GM18520 (cell line): ENCODE measurements around the gene ABCA7.

Experiments
- ATAC-seq: cut with Tn5 transposase; IDR thresholded peaks from one replicate; pipeline ENCODE4 v1.9.1; 2021; ENCODE audit not compliant: unreplicated experiment

Gene ABCA7

DNA sequence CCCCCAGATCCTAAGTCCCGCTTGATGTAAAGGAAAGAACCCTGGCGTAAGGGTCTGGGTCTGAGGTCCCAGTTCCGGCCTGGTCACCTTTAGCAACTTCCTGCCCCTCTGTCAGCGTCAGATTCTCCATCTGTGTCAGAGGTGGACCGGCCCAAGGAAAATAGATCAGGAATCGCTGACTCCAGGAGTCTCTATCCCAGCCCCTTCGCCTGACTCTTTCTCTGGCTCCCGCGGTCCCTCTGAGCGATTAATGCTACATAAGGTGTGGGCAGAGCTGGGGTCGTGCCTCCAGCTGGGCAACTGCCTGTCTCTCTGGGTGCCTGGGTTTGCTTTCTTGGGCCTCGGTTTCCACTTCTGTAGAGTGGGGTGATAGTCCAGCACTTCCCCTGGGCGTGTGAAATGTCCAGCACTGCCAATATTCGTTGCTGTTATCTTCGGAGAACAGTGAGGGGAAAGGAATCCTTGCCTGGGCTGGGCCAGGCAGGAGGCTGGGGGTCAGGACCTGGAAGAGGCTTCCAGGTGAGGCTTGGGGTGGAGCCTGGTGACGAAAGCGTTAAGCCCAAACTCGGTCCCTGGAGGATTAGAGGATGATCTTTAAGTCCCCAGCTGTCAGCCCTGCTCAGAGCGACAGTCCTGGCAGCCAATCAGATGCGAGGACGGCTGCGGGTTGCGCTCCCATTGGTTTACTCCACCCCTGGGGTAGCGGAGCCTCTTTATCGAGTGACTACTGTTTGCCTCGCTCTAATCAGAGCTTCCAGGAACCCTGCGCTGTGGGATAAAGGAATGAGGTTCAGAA is 767 bp downstream of the ABCA7 start:
- peak; percentile 43 for ATAC-seq

DNA sequence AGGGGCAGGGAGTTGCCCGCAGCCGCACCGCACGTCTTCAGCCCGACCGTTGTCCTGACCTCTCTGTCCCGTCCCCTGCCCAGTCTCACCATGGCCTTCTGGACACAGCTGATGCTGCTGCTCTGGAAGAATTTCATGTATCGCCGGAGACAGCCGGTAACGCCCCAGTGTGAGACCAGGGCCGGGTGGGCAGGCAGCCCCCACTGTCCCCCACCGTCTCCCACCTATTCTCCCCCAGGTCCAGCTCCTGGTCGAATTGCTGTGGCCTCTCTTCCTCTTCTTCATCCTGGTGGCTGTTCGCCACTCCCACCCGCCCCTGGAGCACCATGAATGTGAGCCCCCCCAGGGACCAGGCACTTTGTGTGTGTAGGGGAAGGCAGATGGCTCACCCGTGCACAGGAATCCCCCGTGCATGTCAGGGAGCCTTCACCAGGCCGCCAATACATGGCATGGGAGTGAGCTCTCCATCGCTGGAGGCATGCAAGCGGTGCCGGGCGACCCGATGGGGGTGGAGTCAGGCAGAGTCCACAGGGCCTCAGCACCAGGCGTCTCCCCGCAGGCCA is 1.4 kb downstream of the ABCA7 start:
- no peak for ATAC-seq

DNA sequence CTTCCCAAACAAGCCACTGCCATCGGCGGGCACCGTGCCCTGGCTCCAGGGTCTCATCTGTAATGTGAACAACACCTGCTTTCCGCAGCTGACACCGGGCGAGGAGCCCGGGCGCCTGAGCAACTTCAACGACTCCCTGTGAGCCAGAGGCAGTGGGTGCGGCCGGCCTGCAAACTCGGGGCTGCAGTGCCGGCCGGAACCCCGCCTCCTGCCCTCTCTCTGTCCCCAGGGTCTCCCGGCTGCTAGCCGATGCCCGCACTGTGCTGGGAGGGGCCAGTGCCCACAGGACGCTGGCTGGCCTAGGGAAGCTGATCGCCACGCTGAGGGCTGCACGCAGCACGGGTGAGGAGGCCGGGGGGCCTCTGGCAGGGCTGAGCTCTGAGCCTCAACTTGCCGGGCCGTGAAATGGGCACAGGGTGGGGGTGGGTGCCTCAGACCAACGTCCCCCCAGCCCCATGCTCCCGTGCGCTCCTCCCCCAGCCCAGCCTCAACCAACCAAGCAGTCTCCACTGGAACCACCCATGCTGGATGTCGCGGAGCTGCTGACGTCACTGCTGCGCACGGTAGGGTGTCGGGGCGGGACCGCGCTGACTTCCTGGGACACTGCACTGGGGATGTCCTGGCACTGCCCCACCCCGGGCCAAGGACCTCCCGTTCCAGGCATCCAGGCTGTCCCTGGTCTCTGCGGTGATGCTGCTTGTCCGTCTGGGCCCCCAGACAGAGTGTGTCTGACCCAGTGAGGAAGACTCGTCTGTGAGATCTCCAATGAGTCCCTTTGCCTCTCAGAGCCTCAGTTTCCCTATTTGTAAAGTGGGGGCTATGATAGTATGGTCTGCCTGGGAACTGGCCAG is 2.2 kb downstream of the ABCA7 start:
- ATAC-seq: no peak

DNA sequence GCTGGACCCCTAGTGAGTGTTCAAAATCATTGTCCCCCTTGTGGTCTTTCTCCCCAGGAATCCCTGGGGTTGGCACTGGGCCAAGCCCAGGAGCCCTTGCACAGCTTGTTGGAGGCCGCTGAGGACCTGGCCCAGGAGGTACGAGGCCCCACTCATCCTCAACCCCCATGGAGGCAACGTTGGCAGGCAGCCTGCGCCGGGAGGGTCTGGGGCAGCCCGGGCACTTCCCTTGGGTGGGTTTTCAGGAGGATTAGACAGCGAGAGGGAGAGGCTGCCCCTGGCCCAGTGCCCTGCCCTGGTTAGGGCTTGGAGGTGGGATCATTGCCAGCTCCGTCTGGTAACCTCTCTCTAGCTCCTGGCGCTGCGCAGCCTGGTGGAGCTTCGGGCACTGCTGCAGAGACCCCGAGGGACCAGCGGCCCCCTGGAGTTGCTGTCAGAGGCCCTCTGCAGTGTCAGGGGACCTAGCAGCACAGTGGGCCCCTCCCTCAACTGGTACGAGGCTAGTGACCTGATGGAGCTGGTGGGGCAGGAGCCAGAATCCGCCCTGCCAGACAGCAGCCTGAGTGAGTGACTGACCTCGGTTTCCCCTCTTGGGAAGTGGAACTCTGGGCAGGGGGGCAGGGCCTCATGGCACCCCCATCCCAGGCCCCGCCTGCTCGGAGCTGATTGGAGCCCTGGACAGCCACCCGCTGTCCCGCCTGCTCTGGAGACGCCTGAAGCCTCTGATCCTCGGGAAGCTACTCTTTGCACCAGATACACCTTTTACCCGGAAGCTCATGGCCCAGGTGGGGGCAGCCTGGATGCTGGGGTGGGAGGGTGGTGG is 3.0 kb downstream of the ABCA7 start:
- ATAC-seq: no peak

DNA sequence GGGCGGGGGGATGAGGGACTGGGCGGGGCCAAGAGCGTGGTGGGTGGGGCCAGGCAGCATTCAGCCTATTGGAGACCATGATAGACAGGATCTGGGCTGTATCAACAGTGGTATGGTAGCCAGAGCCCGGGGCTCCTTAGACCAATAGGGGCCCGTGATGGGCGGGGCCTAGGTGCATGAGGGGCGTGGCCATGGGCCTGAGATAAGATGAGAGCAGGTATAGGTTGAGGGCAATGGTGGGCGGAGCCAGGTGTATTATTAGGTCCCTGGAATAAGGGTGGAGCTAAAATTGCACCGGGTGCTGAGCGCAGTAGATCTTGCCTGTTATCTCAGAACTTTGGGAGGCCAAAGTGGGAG is 5.3 kb downstream of the ABCA7 start:
- ATAC-seq: no peak

DNA sequence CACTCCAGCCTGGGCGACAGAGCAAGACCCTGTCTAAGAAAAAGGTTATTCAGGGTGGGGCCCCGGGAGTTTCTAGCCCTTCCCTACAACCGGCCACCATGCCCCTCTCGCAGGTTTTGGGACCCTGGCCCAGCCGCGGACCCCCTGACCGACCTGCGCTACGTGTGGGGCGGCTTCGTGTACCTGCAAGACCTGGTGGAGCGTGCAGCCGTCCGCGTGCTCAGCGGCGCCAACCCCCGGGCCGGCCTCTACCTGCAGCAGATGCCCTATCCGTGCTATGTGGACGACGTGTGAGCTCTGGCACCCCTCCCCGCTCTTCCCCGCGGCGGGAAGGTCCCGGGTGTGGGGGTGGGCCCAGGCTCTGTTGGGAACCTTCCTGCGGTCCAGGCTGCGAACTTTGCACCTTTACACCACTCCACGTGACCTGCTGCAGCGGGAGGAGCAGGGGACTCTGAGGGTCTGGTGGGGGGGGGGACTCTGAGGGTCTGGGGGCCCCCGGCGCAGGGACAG is 6.3 kb downstream of the ABCA7 start:
- no peak for ATAC-seq

DNA sequence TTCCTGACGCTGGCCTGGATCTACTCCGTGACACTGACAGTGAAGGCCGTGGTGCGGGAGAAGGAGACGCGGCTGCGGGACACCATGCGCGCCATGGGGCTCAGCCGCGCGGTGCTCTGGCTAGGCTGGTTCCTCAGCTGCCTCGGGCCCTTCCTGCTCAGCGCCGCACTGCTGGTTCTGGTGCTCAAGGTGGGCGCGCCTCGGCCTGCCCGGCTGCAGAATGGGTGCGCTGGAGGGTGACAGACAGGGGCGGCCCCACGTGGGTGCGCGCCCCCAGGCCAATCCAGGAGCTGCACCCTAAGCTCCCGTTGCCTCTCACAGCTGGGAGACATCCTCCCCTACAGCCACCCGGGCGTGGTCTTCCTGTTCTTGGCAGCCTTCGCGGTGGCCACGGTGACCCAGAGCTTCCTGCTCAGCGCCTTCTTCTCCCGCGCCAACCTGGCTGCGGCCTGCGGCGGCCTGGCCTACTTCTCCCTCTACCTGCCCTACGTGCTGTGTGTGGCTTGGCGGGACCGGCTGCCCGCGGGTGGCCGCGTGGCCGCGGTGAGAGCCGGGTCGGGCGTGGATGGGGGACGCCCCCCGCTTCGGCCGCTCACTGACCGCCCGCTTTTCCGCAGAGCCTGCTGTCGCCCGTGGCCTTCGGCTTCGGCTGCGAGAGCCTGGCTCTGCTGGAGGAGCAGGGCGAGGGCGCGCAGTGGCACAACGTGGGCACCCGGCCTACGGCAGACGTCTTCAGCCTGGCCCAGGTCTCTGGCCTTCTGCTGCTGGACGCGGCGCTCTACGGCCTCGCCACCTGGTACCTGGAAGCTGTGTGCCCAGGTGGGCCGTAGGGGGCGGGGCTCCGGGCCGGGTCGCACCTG is 7.2 kb downstream of the ABCA7 start:
- ATAC-seq: no peak

DNA sequence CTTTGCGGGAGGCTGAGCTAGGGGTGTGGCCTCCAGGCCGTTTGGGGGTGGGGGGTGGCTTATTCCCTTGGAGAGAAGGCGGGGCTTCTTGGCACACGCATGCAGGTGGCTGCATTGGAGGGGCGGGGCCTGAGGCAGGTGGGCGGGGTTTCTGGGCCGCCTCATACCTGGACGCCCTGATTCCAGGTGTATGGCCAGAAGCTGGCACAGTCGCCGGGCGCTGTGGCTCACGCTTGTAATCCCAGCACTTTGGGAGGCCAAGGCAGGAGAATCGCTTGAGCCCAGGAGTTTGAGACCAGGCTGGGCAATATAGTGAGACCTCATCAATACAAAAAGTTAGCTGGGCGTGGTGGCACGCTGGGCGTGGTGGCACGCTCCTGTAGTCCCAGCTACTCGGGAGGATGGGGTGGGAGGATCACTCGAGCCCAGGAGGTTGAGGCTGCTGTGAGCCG is 7.8 kb downstream of the ABCA7 start:
- no peak for ATAC-seq

DNA sequence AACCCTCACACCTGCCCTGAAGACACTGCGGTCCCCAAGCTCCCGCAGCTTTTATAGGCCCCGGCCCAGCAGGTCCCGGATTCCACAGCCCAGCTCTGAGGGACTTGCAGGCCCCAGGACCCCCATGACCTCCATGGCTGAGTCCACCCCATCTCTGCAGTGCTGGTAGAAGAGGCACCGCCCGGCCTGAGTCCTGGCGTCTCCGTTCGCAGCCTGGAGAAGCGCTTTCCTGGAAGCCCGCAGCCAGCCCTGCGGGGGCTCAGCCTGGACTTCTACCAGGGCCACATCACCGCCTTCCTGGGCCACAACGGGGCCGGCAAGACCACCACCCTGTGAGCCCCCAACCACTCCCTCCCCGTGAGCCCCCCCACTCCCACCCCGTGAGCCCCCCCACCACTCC is 9.2 kb downstream of the ABCA7 start:
- no peak for ATAC-seq

DNA sequence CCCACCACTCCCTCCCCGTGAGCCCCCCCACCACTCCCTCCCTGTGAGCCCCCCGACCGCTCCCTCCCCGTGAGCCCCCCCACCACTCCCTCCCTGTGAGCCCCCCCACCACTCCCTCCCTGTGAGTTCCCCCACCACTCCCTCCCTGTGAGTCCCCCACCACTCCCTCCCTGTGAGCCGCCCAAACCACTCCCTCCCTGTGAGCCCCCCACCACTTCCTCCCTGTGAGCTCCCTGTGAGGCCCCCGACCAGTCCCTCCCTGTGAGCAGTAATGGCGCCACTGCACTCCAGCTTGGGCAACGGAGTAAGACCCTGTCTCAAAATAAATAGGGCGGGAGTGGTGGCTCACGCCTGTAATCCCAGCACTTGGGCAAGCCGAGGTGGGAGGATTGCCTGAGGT is 9.9 kb downstream of the ABCA7 start:
- ATAC-seq: no peak

DNA sequence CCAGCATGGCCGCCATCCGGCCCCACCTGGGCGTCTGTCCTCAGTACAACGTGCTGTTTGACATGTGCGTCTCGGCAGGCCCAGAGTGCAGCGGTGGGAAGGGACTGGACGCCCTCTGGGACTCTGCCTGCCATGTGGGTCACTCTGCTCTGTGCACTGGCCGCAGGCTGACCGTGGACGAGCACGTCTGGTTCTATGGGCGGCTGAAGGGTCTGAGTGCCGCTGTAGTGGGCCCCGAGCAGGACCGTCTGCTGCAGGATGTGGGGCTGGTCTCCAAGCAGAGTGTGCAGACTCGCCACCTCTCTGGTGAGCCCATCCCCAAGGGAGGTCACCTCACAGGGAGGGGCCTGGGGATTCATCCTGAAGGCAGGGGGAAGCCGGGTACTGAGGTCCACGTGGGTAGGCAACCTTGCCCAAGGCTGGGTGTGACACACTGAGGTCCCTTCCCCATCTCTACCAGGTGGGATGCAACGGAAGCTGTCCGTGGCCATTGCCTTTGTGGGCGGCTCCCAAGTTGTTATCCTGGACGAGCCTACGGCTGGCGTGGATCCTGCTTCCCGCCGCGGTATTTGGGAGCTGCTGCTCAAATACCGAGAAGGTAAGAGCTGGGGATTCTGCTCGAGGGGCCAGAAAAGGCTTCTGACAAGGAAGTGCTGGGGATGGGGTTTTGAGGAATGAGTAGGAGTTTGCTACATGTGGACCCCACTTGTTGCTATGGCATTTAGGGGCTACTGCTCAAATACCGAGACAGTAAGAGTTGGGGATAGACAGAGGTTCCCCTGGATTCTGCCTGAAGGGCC is 11.3 kb downstream of the ABCA7 start:
- ATAC-seq: no peak

DNA sequence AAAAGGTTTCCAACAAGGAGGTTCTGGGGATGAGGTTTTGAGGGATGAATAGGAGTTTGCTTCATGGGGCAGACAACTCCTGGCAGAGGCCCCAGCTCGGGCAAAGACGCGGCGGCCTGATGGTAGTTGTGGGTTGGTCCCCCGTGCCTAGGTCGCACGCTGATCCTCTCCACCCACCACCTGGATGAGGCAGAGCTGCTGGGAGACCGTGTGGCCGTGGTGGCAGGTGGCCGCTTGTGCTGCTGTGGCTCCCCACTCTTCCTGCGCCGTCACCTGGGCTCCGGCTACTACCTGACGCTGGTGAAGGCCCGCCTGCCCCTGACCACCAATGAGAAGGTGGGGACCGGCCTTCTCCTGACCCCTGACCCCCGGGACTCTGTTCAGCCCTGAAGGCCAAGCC is 11.9 kb downstream of the ABCA7 start:
- no peak for ATAC-seq

DNA sequence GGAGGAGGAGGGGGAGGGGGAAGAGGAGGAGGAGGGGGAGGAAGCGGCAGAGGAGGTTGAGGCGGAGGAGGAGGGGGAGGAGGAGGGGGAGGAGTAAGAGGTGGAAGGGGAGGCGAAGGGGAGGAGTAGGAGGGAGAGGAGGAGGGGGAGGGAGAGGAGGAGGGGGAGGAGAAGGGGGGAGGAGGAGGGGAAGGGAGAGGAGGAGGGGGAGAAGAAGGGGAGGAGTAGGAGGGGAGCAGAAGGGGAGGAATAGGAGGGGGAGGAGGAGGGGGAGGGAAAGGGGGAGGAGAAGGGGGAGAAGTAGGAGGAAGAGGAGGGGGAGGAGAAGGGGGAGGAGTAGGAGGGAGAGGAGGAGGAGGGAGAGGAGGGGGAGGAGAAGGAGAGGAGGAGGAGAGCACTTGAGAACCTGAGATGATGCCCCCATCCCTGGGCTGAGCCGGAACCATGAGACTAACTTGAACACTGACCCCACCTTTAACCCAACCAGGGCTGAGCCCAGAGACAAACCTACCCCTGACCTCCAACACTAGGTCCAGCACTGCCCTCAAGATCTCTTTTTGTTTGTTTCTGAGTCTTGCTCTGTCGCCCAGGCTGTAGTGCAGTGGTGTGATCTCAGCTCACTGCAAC is 12.6 kb downstream of the ABCA7 start:
- no peak for ATAC-seq

DNA sequence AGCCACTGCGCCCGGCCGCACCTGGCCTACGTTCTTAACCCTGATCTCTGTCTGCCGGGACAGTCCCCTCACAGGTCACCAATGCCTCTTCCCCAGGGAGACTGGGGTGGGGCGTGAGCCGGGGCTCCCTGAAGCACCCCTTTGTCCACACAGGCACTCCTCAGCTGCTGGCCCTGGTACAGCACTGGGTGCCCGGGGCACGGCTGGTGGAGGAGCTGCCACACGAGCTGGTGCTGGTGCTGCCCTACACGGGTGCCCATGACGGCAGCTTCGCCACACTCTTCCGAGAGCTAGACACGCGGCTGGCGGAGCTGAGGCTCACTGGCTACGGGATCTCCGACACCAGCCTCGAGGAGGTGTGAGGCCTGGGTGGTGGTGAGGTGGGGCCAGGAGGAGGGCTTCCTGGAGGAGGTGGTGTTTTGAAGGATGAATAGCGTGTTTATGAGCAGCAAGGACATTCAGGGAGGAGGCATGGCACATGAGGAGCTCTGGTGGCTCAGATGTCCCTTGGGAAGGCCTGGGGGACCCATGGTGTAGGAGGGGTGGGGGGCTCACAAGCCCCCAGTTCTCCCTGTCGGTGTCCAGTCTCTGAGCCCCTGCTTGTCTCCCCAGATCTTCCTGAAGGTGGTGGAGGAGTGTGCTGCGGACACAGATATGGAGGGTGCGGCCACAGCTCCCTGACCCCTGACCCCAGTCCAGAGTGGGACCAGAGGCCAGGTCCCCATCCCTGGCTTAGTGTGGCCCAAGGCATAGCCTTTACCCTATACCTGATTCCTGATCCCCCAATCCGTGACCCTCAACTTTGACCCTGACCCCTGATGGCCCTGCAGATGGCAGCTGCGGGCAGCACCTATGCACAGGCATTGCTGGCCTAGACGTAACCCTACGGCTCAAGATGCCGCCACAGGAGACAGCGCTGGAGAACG is 13.5 kb downstream of the ABCA7 start:
- ATAC-seq: no peak

DNA sequence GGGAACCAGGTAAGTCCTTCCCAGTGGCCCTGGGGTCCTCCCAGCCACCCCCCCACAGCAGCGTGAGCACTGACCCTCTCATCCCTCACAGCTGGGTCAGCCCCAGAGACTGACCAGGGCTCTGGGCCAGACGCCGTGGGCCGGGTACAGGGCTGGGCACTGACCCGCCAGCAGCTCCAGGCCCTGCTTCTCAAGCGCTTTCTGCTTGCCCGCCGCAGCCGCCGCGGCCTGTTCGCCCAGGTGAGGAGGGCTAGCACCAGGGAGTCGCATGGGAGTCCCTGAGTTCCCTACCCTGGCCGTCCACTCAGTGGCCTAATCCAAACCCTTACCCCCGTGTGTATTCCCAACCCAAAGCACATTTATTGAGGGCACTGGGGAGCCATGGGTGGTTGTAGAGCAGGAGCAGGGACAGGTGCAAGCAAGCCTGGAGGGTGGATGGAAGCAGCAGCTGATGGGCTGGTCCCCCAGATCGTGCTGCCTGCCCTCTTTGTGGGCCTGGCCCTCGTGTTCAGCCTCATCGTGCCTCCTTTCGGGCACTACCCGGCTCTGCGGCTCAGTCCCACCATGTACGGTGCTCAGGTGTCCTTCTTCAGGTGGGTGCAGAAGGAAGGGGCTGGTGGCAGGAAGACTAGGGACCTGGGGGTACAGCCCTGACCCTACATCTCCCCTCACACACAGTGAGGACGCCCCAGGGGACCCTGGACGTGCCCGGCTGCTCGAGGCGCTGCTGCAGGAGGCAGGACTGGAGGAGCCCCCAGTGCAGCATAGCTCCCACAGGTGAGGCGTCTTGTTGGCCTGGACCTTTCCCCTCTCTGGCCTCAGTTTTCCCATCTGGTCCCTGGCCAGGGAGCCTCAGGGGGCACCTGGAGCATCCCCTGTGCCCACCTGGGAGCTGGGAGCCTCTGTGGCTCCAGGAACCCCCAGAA is 14.5 kb downstream of the ABCA7 start:
- no peak for ATAC-seq

DNA sequence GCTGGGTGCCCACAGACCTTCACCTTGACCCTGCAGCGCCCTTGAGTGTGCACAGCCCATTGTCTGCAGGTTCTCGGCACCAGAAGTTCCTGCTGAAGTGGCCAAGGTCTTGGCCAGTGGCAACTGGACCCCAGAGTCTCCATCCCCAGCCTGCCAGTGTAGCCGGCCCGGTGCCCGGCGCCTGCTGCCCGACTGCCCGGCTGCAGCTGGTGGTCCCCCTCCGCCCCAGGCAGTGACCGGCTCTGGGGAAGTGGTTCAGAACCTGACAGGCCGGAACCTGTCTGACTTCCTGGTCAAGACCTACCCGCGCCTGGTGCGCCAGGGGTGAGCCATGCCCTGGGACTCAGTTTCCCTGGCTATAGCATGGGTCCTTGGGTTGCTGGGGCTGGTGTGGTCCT is 15.1 kb downstream of the ABCA7 start:
- no peak for ATAC-seq
